HCT116 (cell line): ENCODE measurements around the gene RPS14.
"Not testable (repeated sequence)": the region's sequence is repeated elsewhere in the genome, so short reads cannot be mapped to it uniquely, and the experiment has no call there.

Source experiments
- CBX3 ChIP-seq: IDR thresholded peaks from 2 replicates; pipeline ENCODE4 v1.6.1; 2012; ENCODE audit warnings: low read depth
- CEBPB ChIP-seq: IDR thresholded peaks from 2 replicates; pipeline ENCODE4 v1.6.1; 2012; ENCODE audit warnings: low read depth
- POLR2A ChIP-seq: IDR thresholded peaks from 2 replicates; pipeline ENCODE4 v1.7.0; 2011; ENCODE audit warnings: borderline replicate concordance; ENCODE audit not compliant: insufficient read depth, insufficient read length; ENCODE audit errors: extremely low read depth
- POLR2AphosphoS5 ChIP-seq: IDR thresholded peaks from 2 replicates; pipeline ENCODE4 v1.6.1; 2011; ENCODE audit warnings: mild to moderate bottlenecking, low read depth, low read length, moderate library complexity
- RAD21 ChIP-seq: IDR thresholded peaks from 2 replicates; pipeline ENCODE4 v1.6.1; 2012; ENCODE audit warnings: low read depth, mild to moderate bottlenecking
- ZNF274 ChIP-seq: fragments of 200-500 bp; sonication (Bioruptor generic); IDR thresholded peaks from 2 replicates; pipeline ENCODE4 v1.6.1; 2014; ENCODE audit warnings: mild to moderate bottlenecking, low read depth, low read length, inconsistent platforms
- TF ChIP-seq, protein P1 (sequence below), 3 experiments: fragments of 200-600 bp in 1 of 3; sonication (generic) in 1 of 3; IDR thresholded peaks in 2 of 3; conservative IDR thresholded peaks in 1 of 3; 2 replicates each; pipeline ENCODE4 v1.5.1; 2012 to 2017; ENCODE audit warnings: low read depth in 2 of 3, low read length in 2 of 3, antibody characterized with exemption in 1 of 3, borderline replicate concordance in 1 of 3, control low read depth in 1 of 3, mild to moderate bottlenecking in 1 of 3, mixed read lengths in 1 of 3, mixed run types in 1 of 3, moderate library complexity in 1 of 3; ENCODE audit not compliant: insufficient read depth in 1 of 3
- TF ChIP-seq, protein P2 (sequence below): IDR thresholded peaks from 2 replicates; pipeline ENCODE4 v1.6.1; 2012; ENCODE audit warnings: low read depth
- TF ChIP-seq, protein P3 (sequence below): IDR thresholded peaks from 2 replicates; pipeline ENCODE4 v1.6.1; 2012

DNA sequence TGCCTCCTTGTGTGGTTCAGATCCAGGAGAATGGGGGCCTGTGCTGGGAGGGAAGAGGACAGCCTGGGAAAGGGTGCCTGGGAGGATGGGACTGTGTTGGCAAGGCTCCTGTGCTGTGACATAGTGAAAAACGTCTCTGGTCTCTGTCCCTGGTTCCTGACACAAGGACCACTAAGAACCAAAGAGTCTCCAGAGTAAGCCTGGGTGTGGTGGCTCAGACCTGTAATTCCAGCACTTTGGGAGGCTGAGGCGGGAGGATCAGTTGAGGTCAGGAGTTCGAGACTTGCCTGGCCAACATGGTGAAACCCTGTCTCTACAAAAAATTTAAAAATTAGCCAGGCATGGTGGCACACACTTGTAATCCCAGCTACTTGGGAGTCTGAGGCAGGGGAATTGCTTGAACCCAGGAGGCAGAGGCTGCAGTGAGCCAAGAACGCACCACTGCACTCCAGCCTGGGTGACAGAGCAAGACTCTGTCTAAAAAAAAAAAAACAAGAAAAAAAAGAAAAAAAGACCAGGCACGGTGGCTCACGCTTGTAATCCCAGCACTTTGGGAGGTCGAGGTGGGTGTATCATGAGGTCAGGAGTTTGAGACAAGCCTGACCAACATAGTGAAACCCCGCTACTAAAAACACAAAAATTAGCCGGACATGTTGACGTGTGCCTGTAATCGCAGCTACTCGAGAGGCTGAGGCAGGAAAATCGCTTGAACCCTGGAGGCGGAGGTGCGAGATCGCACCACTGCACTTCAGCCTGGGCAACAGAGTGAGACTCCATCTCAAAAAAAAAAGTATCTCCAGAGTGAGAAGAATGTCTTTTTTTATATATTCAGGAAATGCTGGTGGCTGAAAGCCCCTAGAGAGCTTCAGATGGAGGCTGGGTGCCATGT, 35.4 kb downstream of the RPS14 start:
- TF ChIP-seq, protein P1, sequence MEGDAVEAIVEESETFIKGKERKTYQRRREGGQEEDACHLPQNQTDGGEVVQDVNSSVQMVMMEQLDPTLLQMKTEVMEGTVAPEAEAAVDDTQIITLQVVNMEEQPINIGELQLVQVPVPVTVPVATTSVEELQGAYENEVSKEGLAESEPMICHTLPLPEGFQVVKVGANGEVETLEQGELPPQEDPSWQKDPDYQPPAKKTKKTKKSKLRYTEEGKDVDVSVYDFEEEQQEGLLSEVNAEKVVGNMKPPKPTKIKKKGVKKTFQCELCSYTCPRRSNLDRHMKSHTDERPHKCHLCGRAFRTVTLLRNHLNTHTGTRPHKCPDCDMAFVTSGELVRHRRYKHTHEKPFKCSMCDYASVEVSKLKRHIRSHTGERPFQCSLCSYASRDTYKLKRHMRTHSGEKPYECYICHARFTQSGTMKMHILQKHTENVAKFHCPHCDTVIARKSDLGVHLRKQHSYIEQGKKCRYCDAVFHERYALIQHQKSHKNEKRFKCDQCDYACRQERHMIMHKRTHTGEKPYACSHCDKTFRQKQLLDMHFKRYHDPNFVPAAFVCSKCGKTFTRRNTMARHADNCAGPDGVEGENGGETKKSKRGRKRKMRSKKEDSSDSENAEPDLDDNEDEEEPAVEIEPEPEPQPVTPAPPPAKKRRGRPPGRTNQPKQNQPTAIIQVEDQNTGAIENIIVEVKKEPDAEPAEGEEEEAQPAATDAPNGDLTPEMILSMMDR (IDR thresholded peaks at IDR 0.05 in 2 of 3, conservative IDR thresholded peaks at IDR 0.05 in 1 of 3; ENCODE audit: borderline replicate concordance in 1 of 3, insufficient read depth in 1 of 3, low read depth in 2 of 3, low read length in 2 of 3): not testable (repeated sequence)
- not testable (repeated sequence) for TF ChIP-seq ZNF274, RAD21, POLR2AphosphoS5, POLR2A, CBX3, CEBPB
- TF ChIP-seq, protein P2, sequence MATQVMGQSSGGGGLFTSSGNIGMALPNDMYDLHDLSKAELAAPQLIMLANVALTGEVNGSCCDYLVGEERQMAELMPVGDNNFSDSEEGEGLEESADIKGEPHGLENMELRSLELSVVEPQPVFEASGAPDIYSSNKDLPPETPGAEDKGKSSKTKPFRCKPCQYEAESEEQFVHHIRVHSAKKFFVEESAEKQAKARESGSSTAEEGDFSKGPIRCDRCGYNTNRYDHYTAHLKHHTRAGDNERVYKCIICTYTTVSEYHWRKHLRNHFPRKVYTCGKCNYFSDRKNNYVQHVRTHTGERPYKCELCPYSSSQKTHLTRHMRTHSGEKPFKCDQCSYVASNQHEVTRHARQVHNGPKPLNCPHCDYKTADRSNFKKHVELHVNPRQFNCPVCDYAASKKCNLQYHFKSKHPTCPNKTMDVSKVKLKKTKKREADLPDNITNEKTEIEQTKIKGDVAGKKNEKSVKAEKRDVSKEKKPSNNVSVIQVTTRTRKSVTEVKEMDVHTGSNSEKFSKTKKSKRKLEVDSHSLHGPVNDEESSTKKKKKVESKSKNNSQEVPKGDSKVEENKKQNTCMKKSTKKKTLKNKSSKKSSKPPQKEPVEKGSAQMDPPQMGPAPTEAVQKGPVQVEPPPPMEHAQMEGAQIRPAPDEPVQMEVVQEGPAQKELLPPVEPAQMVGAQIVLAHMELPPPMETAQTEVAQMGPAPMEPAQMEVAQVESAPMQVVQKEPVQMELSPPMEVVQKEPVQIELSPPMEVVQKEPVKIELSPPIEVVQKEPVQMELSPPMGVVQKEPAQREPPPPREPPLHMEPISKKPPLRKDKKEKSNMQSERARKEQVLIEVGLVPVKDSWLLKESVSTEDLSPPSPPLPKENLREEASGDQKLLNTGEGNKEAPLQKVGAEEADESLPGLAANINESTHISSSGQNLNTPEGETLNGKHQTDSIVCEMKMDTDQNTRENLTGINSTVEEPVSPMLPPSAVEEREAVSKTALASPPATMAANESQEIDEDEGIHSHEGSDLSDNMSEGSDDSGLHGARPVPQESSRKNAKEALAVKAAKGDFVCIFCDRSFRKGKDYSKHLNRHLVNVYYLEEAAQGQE: not testable (repeated sequence)
- TF ChIP-seq, protein P3, sequence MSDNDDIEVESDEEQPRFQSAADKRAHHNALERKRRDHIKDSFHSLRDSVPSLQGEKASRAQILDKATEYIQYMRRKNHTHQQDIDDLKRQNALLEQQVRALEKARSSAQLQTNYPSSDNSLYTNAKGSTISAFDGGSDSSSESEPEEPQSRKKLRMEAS: not testable (repeated sequence)
